T-helper 2 cell treated with Interferon-gamma antibody and Interleukin-4, amounts not matched to agents 100 ng/mL and 5 ng/mL, for 36 hours (primary cell): ENCODE results near the gene NALF2. TPM values are rescaled to one million over a fixed set of nuclear protein-coding genes. Genes with fewer than 3 reads are reported as not detected.

ENCODE experiments used
- intact Hi-C: fragments of 100-400 bp; cut with micrococcal nuclease; formaldehyde crosslinking; loops from one replicate; pipeline ENCODE4 v1.15.1; 2023
- total RNA-seq: library from RNA; stranded (reverse); gene quantifications from 2 replicates; pipeline ENCODE4 v1.2.3, GENCODE V29; 2022

The NALF2 gene
- total RNA-seq, 1 donor from 2014 or later: 0.09 TPM

- intact Hi-C loops: no loop called here
These were observed 20.7 kb downstream of the NALF2 start for GRCh38 chrX:69524781-69525363.

DNA sequence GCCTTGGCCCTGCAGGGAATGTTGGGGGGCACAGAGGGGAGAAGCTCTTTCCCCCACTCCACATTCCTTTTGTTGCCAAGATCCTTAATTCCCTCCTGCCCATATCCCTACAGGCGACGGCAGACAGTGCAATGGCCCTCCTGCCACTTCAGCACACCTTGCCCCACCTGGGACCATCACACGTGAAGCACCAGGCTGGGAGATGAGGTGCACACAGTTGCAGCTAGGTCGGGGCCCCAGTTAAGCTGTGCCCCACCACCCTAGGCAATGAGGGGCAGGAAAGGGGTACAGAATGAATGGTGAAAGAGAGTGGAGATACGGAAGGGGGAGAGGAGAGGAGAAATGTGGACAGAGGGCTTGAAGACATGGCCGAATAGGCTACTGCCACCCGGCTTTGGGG is 26.2 kb downstream of the NALF2 start:
- intact Hi-C loops: no loop called here

DNA sequence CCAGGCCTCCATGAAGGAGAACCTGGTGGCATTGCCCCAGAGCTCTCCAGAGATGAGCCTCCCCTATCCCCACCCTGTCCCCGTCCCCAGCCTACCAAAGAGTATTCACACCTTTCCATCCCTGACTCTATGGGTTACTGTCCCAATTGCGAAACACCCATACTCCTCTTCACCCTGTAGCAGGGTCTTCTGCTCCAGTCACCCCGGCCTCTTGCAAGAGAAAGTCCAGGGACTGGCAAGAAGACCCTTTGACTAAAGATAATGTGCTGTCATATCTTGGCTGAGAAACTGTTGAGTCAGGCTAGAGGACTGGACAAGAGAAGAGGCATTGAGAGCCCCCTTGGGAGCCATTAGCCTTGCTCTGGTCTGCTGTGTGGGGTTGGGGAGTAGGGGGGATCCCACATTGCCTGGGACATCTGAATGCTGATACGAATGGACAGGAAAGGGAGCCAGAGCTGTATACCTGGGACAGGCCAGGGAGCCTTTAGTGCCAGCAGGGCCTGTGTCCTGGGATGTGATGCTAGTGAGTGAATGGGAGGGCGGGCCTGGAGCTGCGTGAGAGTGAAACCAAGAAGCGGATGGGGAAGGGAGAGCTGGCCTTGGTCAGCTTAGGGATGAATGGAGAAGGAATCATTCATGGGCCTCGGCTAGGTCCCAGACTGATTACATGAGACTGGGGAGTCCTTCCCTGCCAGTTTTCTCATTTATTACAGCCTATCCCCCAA is 27.1 kb downstream of the NALF2 start:
- intact Hi-C loops: no loop called here

- intact Hi-C loops: no loop called here
These were observed 31.5 kb downstream of the NALF2 start for GRCh38 chrX:69535661-69536060.

- intact Hi-C loops: loop anchor here (1.0 to 2.0 kb wide), 3 partner anchors 80 to 594 kb away; partner anchors contain the start of gene IGBP1
These were observed 34.3 kb downstream of the NALF2 start for GRCh38 chrX:69538321-69538876.

GRCh38 chrX:69539437-69539836 is 35.3 kb downstream of the NALF2 start:
- intact Hi-C loops: loop anchor here (2.0 kb wide), 1 partner anchor 593 kb away; the partner anchor contains the start of gene IGBP1

GRCh38 chrX:69541956-69542355 is 37.8 kb downstream of the NALF2 start:
- intact Hi-C loops: no loop called here

GRCh38 chrX:69543572-69543971 is 39.4 kb downstream of the NALF2 start:
- intact Hi-C loops: no loop called here

DNA sequence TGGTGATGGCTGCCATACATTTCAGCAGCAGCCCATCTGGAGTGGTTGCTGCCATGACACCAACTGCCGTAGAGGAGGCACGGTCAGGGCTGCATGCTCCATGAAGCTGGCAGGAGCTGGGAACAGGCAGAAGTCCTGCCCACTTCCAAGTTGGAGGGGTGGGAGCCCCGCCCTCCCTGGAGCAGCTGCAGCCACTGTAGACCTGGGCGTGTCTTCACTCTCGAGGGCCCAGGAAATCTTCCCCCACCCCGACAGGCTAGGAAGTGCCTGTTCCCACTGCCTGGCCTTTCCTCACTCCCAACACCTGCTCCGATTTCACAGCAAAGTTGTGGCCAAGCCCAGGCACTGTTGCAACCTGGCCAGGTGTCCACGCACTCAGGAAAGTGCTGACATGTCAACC is 42.3 kb downstream of the NALF2 start:
- intact Hi-C loops: no loop called here

GRCh38 chrX:69546978-69547377 is 42.9 kb downstream of the NALF2 start:
- intact Hi-C loops: no loop called here

DNA sequence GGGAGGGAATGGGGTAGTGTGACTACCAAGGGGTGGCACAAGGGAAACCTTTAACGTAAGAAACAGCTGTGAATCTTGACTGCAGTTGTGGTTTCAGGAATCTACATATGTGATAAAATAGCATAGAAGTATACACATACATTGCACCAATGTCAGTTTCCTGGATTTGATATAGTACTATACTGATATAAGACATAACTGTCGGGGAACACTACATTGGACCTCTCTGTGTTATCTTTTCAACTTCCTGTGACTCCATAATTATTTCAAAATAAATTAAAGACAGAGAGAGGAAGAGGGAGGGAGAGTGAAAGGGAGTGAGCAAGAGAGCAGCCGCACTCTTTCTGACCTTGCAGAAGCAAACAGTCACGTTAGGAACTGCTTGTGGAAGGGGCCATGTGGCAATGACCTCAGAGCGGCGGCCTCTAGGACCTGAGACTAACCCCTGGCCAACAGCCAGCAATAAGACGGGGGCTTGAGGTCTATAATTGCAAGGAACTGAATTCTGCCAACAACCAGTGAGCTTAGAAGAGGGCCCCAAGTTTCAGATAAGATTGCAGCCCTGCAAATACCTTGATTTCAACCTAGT is 47.4 kb downstream of the NALF2 start:
- intact Hi-C loops: no loop called here

- intact Hi-C loops: no loop called here
These were observed 48.4 kb downstream of the NALF2 start for GRCh38 chrX:69552512-69552911.

Other genes starting within 250 kb of the NALF2 start
- 0.25 and 0.93 TPM in 2 replicates for gene EDA, start 111.8 kb downstream of the NALF2 start, total RNA-seq